B cell (primary cell): ENCODE measurements around the gene HECA.

Experiments used
- CTCF ChIP-seq: fragments of 200-600 bp; IDR thresholded peaks from one replicate; pipeline ENCODE4 v1.8.0; 2022; ENCODE audit warnings: antibody characterized with exemption, mild to moderate bottlenecking
- EZH2 ChIP-seq: IDR thresholded peaks from 2 replicates; pipeline ENCODE4 v1.6.1; 2012; ENCODE audit warnings: borderline replicate concordance, low read depth, mild to moderate bottlenecking, moderate library complexity, low read length; ENCODE audit not compliant: insufficient read depth, poor library complexity, severe bottlenecking

GRCh38 chr6:139119552-139119951 is 15.3 kb upstream of the HECA start:
- TF ChIP-seq CTCF (no peak), EZH2 (no peak)
